ENCODE results near the gene SEC14L6. TPM values are rescaled to one million over a fixed set of nuclear protein-coding genes. Genes with fewer than 3 reads are reported as not detected.
"Not testable (repeated sequence)": the region's sequence is repeated elsewhere in the genome, so short reads cannot be mapped to it uniquely, and the experiment has no call there.

The SEC14L6 gene
- polyA plus RNA-seq, 4 donors, result 4.6 to 9.5 (median 7.8) TPM

DNA sequence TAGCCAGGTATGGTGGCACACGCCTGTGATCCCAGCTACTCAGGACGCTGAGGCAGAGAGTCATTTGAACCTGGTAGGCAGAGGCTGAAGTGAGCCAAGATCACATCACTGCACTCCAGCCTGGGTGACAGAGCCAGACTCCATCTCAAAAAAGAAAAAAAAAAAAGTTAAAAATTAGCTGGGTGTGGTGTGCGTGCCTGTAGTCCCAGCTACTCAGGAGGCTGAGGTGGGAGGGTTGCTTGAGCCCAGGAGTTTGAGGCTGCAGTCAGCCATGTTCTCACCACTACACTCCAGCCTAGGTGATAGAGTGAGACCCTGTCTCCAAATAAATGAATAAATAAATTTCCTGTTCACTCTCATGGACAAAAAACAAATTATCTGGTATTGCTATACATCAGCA, 5.0 kb downstream of the SEC14L6 start:
- not testable (repeated sequence) for DNase-seq (ENCODE audit: low read depth in 4 of 4, low spot score in 3 of 4)

DNA sequence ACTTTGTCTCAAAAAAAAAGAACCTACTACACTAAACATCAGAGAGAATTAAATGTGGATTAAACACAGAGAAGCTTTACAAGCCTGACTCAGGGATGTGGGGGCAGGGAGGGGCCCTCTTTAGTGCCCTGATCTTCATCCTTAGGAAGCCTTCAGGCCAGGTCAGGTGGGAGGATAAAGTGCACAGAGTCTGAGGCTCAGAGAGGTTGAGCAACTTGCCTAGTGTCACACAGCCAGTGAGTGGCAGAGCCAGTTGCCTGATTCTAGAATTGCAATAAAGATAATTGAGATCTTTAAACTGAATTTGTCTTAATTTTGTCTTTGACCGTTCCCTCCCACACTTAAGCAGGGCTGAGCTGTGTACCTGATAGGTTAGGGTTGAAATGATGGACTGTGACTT, 7.2 kb downstream of the SEC14L6 start:
- no peak for DNase-seq (ENCODE audit: low read depth in 4 of 4, low spot score in 3 of 4)

DNA sequence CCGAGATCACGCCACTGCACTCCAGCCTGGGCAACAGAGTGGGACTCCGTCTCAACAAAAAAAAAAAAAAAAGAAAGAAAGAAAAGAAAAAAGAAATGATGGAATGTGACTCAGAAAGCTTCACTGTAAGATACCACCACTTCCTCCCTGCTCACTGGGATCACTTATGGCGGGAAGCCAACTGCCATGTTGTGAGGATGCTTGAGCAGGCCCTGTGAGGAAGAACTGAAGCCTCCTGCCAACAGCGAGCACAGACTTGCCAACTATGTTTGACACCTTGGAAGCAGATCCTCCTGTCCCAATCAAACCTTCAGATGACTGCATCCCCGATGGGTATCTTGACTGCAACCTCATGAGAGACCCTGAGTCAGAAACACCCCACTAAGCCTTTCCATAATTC, 8.3 kb downstream of the SEC14L6 start:
- DNase-seq (ENCODE audit: low read depth in 4 of 4, low spot score in 3 of 4), result no peak

DNA sequence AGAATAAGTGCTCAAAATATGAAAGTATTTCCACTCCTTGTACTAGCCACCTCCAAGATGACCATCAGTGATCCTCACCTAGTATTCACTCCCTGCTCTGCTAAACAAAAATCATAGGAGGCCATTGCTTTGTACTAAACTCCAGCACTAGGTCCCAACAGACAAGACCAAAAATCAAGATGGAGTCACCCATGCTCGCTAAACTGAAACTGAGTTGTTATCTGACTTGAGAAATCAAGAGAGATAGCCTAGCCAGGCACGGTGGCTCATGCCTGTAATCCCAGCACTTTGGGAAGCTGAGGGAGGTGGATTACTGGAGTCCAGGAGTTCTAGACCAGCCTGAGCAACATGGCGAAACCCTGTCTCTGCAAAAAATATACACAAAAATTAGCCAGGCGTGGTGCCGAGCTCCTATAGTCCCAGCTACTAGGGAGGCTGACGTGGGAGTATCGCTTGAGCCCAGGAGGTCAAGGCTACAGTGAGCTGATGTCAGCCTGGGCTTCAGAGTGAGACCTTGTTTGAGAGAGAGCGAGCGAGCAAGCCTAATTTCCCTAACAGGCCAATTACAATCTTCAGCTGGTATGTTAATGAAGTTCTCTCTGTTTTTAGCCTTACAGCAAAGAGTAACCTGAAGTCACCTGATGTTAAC, 9.3 kb downstream of the SEC14L6 start:
- DNase-seq (ENCODE audit: low read depth in 4 of 4, low spot score in 3 of 4), result no peak

DNA sequence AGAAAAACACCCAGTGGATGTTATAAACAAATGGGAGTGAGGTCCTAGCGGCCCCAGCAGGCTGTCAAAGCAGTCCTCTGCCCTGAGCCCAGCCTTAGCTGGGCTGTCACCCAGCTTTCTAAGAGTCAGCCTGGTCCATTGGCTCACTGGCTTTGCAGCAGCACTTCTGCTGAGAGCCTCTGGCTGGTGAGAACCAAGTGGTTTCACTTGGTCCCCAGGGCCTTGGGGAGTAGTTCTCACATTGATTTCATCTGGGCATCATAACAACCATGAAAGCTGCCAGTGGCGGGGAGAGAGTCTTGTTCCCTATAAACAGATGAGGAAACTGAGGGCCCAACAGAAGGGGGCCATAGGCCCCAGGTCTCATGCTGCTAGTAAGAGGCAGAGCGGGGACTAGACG, 11.4 kb downstream of the SEC14L6 start:
- DNase-seq (ENCODE audit: low read depth in 4 of 4, low spot score in 3 of 4), result no peak

DNA sequence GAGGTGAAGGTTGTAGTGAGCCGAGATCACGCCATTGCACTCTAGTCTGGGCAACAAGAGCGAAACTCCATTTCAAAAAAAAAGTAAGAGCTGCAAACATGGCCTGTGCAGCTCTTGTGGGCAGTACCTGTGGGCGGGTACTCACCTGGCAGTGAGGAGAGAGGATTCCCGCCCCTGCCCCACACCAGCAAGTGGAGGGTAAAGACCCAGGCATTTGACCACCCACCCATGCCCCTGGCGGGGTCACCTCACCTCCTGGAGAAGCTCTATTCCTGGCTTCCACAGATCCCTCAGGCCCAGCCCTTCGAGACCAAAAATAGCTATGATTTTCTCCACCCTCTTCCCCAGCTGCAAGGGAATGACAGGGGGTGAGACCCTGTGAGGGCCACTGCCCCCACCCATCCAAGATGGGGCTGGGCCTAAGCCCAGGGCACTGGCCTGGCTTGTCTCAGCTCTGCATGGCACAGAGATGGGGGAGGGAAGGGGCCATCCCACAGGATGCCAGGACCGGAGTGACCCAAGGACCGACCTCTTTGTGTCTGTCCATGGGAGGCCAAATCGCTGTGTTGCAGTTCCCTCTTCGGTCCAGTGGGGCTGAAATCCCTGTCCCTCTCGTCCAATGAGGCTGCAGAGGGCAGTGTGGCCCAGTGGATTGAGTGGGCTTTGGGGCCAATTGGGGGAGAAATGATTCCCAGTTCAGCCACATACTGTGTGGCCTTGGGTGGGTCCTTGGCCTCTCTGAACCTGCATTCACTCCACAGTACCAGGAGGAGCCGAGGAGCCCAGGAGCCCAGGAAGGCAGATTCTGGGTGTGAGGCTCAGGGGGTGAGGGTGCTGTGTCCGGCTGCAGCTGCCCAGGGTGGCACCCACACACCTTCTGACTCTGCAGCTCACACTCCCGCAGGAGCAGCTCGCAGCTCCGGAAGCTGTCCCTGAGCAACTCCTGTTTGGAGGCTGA, 14.6 kb downstream of the SEC14L6 start:
- no peak for DNase-seq (ENCODE audit: low read depth in 4 of 4, low spot score in 3 of 4)

DNA sequence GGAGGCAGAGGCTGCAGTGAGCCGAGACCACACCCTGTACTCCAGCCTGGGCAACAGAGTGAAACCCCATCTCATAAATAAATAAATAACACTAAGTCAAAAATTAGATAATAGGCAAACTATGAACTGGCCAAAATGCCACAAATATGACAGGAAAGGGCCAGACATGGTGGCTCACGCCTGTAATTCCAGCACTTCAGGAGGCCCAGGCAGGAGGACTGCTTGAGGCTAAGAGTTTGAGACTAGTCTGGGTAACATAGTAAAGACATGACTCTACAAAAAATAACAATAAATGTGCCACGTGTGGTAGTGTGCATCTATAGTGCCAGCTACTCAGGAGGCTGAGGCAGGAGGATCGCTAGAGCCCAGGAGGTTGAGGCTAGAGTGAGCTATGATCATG, 19.9 kb downstream of the SEC14L6 start:
- DNase-seq (ENCODE audit: low read depth in 4 of 4, low spot score in 3 of 4), result no peak

DNA sequence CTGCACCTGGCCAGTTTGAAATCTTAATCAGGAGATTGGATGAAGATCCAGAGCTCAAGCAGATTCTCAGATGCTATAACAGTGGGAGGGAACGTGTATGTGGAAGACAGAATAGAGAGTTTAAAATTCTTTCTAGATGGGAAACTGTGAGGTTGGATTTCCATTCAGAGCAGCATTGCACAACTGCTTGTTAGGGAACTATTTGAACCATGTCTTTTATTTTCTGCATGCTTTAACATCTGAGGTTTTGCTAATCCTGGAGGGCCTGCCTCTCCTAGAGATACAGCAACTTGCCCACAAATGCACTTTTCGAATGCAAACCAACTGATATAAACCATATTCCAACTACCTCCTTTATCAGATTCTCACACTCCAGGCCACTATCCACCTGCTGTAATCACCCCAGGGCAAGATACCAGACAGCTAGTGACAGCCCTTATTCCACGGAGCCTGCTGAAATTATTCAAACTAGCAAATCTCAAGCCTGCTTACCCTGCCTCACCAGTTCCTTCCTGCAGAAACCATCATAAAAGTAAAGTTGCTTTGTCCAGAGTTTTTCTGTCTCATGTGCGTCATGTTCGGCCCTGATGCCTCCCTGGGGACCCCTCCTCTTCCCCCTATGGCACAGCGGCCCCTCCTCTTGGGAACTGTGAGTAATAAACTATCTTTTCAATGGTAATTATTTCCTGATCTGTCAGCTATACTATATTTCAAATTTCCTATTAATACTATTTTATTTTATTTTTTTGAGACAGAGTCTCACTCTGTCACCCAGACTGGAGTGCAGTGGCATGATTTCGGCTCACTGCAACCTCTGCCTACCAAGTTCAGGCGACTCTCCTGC, 22.7 kb downstream of the SEC14L6 start:
- no peak for DNase-seq (ENCODE audit: low read depth in 4 of 4, low spot score in 3 of 4)

DNA sequence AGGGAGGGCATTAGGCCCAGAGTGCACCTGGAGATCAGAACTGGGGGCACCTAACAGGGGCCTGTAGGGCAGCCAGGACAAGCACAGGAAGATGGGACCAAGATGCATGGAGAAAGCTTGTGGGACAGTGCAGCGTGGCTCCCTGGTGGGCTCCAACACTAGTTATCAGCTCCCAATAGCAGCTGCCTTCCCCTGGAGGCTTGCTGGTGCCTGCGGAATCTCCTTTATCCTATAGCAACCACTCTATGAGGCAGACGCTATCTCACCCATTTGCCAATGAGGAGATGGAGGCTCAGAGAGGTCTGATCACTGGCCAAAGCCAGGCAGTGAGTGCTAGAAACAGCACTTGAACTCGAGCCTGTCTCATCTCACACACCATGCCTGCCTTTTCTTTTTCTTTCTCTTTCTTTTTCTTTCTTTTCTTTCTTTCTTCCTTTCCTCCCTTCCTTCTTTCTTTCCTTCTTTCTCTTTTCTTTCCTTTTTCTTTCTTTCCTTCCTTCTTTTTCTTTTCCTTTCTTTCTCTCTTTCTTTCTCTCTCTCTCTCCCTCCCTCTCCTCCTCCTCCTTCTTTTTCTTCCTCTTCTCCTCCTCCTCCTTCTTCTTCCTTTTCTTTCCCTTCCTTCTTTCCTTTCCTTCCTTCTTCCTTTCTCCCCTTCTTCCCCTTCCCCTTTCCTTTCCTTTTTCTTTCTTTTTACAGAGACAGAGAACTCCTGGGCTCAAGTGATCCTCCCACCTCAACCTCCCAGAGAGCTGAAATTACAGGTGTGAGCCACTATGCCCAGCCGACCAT, 25.0 kb downstream of the SEC14L6 start:
- DNase-seq (ENCODE audit: low read depth in 4 of 4, low spot score in 3 of 4), result no peak

DNA sequence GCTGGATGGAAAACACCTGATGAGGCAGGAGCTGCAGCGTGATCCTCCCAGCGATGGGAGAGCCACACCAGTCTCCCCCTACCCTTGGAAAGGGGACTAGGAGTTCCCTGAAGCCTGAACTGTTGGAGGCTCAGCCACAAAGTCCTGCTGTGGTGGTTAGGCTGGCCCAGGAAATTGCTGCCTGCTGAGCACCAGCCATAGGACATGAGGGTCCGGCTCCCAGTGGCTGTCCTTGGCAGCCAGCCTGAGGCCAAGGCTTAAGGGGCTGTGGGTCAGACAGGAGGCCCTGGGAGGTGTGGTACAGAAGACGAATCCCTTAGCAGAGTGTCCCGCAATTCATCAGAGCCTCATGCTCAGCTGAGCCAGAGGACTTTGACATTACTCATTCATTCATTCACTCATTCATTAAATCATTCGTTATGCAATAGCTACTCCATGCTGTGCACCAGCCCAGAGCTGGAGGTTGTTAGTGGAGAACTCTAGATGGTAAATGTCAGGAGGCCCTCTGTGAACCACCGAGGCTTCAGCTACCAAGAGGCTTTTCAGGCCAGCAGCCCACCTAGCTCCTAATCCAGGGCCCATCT, 26.6 kb downstream of the SEC14L6 start:
- no peak for DNase-seq (ENCODE audit: low read depth in 4 of 4, low spot score in 3 of 4)

DNA sequence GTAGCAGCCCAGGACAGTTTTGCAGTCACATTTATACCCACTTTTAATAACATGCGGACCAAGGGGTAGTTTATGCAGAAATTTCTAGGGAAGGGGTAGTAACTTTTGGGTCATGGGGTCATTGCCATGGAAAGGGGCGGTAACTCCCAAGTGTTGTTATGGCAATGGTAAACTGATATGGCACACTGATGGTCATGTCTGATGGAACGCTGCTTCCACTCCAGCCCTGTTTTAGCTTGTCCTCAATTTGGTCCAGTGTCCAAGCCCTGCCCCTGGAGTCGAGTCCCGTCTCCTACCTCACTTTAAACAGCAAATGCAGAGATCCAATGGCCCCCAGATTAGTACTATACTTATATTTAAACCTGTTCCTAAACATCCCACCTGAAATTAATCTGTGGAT, 29.8 kb downstream of the SEC14L6 start:
- no peak for DNase-seq (ENCODE audit: low read depth in 4 of 4, low spot score in 3 of 4)

DNA sequence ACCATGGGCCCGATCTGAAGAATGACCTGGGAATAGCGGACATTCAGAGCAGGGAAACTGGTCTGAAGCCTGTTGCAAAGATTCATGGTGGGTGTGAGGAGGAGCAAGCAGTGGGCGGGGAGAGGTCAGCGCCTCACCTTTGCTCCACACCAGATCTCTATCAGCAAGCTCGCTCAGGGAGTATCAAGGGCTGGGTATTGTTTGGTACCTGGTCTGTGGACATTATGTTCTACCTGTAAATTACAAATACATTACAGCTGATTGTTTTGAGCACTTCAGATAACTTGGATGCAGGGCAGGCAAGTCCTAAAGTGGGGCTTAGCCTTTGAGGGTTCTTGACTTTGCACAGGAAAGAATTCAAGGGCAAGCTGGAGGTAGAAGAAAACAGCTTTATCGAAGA, 30.3 kb downstream of the SEC14L6 start:
- no peak for DNase-seq (ENCODE audit: low read depth in 4 of 4, low spot score in 3 of 4)

DNA sequence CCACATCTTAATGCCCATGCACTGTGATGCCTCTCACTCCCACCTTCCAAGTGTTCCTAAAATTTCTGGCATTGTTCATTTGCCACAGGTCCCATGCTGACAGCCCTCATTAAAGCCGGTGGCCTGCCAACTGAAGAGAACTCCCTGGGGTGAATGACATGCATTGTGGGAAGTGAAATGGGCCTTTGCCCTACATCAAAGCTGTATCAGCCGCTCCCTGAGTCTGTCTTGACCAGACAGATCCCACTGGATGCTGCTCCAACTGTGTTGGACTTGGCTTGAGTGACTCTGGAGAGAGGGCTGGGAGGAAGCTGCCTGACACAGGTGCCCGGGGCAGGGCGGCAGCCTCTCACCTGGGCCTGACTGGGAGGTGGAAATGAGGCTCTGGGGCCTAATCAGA, 32.3 kb downstream of the SEC14L6 start:
- DNase-seq (ENCODE audit: low read depth in 4 of 4, low spot score in 3 of 4), result no peak

DNA sequence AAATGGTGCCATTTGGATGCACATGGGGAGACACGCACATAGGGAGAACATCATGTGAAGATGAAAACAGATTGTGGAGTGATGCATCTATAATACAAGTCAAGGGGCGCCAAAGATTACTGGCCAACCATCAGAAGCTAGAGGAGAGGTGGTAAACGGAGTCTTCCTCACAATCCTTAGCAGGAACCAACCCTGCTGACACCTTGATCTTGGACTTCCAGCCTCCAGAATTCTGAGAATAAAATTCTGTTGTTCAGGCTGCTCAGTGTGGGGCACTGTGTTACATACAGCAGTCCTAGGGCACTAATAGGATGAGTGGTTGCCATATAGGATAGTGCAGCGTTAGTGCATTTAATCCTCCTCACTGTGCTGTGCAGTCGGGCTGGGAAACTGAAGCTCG, 33.1 kb downstream of the SEC14L6 start:
- DNase-seq (ENCODE audit: low read depth in 4 of 4, low spot score in 3 of 4), result no peak

DNA sequence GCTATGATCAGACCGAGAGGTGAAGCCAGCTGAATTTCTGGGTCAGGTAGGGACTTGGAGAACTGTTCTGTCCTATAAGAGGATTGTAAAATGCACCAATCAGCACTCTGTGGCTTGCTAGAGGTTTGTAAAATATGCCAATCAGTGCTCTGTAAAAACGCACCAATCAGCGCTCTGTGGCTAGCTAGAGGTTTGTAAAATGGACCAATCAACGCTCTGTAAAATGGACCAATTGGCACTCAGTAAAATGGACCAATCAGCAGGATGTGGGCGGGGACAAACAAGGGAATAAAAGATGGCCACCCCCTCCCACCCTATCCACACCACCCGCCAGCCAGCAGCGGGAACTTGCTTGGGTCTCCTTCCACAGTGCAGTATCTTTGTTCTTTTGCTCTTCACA, 34.6 kb downstream of the SEC14L6 start:
- DNase-seq (ENCODE audit: low read depth in 4 of 4, low spot score in 3 of 4), result no peak

DNA sequence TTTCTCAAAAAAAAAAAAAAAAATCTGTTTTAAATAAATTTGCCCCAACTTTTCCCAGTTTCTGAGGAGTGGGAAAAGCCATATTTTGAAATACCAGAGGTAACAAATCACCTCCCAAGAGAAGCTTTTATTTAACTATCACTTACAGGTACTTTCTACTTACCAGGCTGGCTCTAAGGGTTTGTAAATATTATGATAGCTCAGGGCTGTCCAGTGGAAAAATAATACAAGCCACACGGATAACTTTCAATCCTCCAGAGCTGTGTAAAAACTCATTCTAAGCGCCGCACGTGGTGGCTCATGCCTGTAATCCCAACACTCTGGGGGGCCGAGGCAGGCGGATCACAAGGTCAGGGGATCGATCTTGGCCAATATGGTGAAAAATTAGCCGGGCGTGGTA, 35.4 kb downstream of the SEC14L6 start:
- DNase-seq (ENCODE audit: low read depth in 4 of 4, low spot score in 3 of 4), result no peak

DNA sequence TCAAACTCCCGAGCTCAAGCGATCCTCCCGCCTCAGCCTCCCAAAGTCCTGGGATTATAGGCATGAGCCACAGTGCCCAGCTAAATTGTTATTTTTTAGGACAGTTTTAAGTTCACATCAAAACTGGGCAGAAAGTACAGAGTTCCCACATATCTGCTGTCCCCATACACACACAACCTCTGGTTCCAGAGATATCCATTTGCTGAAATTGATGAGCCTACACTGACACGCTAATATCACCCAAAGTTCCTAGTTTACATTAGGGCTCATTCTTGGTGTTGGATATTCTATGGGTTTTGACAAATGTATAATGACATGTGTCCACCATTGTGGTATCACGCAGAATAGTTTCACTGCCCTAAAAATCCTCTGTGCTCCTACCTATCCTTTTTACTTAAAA, 38.3 kb downstream of the SEC14L6 start:
- no peak for DNase-seq (ENCODE audit: low read depth in 4 of 4, low spot score in 3 of 4)

DNA sequence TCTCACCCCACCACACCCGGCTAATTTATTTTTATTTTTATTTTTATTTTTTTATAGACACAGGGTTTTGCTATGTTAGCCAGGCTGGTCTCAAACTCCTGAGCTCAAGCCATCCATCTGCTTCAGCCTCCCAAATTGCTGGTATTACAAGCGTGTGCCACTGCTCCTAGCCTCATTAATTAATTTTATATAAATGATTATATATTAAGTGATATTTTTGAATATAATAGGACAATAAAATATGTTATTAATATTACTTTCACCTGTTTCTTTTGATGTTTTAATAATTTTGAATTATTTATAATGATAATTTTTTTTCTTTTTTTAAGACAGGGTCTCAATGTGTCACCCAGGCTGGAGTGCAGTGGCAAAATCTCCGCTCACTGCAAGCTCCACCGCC, 38.9 kb downstream of the SEC14L6 start:
- no peak for DNase-seq (ENCODE audit: low read depth in 4 of 4, low spot score in 3 of 4)

DNA sequence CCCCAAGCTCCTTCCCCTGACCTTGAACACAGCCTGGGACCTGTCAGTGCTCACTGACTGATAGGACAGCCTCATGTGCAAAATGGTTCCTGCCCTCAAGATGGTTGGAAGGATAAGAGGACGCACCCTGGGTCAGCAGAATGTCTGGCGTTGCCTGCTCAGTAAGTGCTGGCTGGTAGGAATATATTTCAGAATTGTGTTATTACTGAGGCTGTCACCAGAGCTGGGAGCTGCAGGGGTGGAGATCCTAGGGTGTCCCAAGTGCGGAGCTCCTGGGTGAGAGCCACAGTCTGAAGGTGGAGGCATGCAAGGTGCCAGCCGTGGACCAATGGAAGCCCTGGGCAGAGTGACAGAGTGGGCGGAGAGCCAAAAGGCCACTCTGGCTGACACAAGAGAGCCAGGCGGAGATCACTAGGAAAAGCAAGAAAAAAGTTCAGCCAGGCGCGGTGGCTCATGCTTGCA, 40.0 kb downstream of the SEC14L6 start:
- no peak for DNase-seq (ENCODE audit: low read depth in 4 of 4, low spot score in 3 of 4)

DNA sequence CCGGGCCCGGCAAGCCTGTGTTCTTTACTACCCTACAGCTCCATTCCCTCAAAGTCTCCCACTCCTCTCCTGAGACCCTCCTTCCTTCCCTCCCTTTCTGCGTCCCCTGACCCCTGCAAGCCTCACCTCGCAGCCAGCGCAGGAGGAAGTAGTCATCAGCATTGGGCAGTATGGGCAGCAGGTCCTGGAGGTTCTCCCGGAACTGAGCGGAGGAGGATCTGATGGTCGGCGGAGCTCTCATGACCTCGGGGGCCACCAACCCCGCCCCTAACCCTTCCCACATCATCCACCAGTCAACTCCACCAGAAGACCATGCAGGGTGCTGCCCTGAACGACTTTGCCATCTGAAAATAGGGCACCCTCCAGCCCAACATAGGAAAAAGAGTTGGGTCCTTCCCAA, 43.0 kb downstream of the SEC14L6 start:
- DNase-seq (ENCODE audit: low read depth in 4 of 4, low spot score in 3 of 4), result no peak
